Esophagus muscularis mucosa (tissue), 4 donors: Measurements from ENCODE around the gene CDC42EP3.

Experiments
- CTCF ChIP-seq, 3 experiments: fragments of 200-600 bp in 2 of 3; fragments of 450-650 bp in 1 of 3; sonication (generic) in 2 of 3; IDR thresholded peaks; one replicate each; pipeline ENCODE4 v1.5.1; 2017 to 2019; ENCODE audit warnings: antibody characterized with exemption in 3 of 3, mild to moderate bottlenecking in 2 of 3, moderate library complexity in 1 of 3
- EP300 ChIP-seq: sonication (generic); formaldehyde crosslinking; IDR thresholded peaks from one replicate; pipeline ENCODE4 v1.6.1; 2017; ENCODE audit warnings: antibody characterized with exemption
- POLR2A ChIP-seq: fragments of 450-650 bp; IDR thresholded peaks from one replicate; pipeline ENCODE4 v1.6.1; 2017; ENCODE audit warnings: antibody characterized with exemption, moderate library complexity, mild to moderate bottlenecking, low read depth
- POLR2AphosphoS5 ChIP-seq, 2 donors: sonication (generic); formaldehyde crosslinking; IDR thresholded peaks; one replicate each; pipeline ENCODE4 v1.6.1; 2017; ENCODE audit warnings: antibody characterized with exemption in 2 of 2

GRCh38 chr2:37602040-37602439 is 69.4 kb downstream of the CDC42EP3 start:
- TF ChIP-seq CTCF (IDR thresholded peaks at IDR 0.05): no peak
- TF ChIP-seq POLR2AphosphoS5 (IDR thresholded peaks at IDR 0.05): no peak
- no peak for TF ChIP-seq EP300
- no peak for TF ChIP-seq POLR2A
